ENCODE measurements around the gene SOCS7.

SOCS7 gene

GRCh38 chr17:38441429-38442061, 89.9 kb downstream of the SOCS7 start:
- TF ChIP-seq, protein P1, sequence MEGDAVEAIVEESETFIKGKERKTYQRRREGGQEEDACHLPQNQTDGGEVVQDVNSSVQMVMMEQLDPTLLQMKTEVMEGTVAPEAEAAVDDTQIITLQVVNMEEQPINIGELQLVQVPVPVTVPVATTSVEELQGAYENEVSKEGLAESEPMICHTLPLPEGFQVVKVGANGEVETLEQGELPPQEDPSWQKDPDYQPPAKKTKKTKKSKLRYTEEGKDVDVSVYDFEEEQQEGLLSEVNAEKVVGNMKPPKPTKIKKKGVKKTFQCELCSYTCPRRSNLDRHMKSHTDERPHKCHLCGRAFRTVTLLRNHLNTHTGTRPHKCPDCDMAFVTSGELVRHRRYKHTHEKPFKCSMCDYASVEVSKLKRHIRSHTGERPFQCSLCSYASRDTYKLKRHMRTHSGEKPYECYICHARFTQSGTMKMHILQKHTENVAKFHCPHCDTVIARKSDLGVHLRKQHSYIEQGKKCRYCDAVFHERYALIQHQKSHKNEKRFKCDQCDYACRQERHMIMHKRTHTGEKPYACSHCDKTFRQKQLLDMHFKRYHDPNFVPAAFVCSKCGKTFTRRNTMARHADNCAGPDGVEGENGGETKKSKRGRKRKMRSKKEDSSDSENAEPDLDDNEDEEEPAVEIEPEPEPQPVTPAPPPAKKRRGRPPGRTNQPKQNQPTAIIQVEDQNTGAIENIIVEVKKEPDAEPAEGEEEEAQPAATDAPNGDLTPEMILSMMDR (IDR thresholded peaks at IDR 0.05; ENCODE audit: borderline replicate concordance, control extremely low read depth, extremely low read depth, insufficient read depth, missing control alignments), result no peak
- in situ Hi-C loops (cut with MboI; ENCODE audit: low sequenced_read_pairs, unreplicated experiment), result no loop called here
- no peak for DNase-seq (ENCODE audit: low spot score)

DNA sequence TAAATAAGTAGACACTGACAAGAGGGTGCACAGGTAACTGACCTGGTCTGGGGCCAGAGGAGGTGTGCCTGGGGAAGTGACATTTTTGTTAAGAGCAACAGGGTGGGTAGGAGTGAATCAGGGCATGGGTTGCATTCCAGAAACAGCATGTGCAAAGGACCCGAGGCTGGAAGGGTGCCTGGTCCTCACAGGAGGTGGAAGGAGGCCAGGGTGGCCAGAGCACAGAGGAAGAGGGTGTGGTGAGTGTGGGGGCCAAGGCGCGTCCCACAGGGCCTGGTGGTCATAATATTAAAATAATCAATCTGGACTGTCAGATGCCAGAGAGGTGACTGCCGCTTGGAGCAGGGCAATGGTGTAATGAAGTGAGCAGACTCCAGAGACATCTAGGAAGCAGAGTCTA, 90.9 kb downstream of the SOCS7 start:
- TF ChIP-seq, protein P1 (IDR thresholded peaks at IDR 0.05; ENCODE audit: borderline replicate concordance, control extremely low read depth, extremely low read depth, insufficient read depth, missing control alignments), result no peak
- in situ Hi-C loops (cut with MboI; ENCODE audit: low sequenced_read_pairs, unreplicated experiment), result no loop called here
- no peak for DNase-seq (ENCODE audit: low spot score)

DNA sequence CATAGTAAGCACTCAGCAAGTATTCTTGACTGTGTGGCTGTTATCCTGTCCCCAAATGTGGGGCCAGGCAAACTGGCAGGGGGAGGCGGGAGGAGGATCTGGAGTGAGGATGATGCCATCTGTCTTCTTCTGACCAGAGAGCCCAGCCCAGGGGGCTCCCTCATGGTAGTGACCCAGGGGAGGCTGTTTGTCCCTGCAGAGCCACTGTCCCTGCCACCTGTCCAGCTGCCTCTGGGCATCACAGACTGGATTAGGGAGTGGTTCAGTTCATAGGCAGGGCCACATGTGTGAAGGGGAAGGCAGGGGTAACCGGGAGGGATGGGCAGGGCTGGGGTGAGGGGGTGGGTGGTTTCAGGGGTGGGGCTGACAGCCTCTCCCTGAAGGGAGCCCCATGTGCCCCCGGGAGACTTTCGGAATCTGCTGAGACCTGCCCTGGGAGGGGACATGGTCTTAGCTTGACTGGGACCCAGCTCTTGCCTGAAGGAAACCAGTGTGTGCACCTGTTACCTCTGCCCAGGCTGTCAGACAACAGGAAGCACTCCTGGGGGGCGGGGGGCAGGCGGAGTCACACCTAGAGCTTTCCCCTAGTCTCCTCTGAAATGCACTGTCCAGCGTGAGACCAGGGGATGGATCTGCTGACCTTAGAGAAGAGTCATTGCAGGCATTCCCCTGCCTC, 91.8 kb downstream of the SOCS7 start:
- in situ Hi-C loops (cut with MboI; ENCODE audit: low sequenced_read_pairs, unreplicated experiment), result no loop called here
- TF ChIP-seq, protein P1 (IDR thresholded peaks at IDR 0.05; ENCODE audit: borderline replicate concordance, control extremely low read depth, extremely low read depth, insufficient read depth, missing control alignments), result no peak
- DNase-seq (ENCODE audit: low spot score), result no peak

DNA sequence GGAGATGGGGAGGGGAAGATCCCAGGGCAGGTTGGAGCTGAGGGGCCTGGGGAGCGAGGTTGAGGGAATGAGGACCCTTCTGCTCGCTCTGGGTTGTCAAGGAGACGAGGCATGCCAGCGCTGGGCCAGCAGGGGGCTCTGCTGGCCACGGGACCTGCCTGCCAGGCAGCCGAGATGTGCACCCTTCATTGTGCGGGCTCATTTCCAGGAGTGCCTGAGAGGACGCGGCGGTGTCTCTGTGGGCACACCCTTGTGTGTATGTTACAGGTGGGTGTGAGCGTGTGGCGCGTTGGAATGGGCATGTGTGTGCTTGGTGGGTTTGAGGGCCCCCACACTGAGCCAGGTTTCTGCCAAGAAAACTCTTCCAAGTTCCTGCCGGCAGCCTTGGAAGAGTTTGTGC, 92.5 kb downstream of the SOCS7 start:
- TF ChIP-seq, protein P1 (IDR thresholded peaks at IDR 0.05; ENCODE audit: borderline replicate concordance, control extremely low read depth, extremely low read depth, insufficient read depth, missing control alignments), result peak; percentile 73
- peak; percentile 87 for DNase-seq (ENCODE audit: low spot score)
- in situ Hi-C loops (cut with MboI; ENCODE audit: low sequenced_read_pairs, unreplicated experiment), result no loop called here

DNA sequence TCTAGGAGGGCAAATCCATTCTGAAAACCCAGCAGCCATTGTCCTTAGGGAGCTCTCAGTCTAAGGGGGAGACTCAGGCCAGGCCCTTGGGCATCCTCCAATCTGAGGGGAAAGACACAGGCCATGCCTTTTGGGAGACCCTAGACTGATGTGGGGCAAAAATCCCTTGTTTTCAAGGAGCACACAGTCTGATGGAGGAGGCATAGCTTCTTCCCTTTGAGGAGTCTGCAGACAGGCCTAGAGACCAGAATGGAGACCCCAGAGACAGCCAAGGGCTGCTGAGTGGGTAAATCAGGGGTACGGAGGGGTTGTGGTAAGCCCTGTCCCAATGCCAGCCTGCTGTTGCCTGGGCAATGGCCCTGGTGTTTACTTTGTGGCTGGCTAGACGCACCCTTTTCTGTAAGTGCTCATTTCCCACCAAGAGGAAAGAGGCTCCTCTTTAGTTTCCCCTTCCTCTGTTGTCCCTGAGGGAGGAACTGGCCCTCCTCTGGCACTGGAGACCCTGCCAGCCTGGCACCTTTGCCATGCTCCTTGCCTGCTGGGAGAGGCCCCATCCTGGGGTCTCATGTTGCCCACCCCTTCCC, 96.0 kb downstream of the SOCS7 start:
- TF ChIP-seq, protein P1 (IDR thresholded peaks at IDR 0.05; ENCODE audit: borderline replicate concordance, control extremely low read depth, extremely low read depth, insufficient read depth, missing control alignments), result no peak
- in situ Hi-C loops (cut with MboI; ENCODE audit: low sequenced_read_pairs, unreplicated experiment), result no loop called here
- DNase-seq (ENCODE audit: low spot score), result no peak

GRCh38 chr17:38448208-38448771, 96.6 kb downstream of the SOCS7 start:
- TF ChIP-seq, protein P1 (IDR thresholded peaks at IDR 0.05; ENCODE audit: borderline replicate concordance, control extremely low read depth, extremely low read depth, insufficient read depth, missing control alignments), result no peak
- DNase-seq (ENCODE audit: low spot score), result no peak
- in situ Hi-C loops (cut with MboI; ENCODE audit: low sequenced_read_pairs, unreplicated experiment), result no loop called here

Data from GM13976 (cell line).